ACC112 (cell line): ENCODE measurements around the gene SIGLEC5.
A peak's percentile ranks its signal among the peaks of the same experiment; 100 is the strongest.

ENCODE experiments used
- H2AFZ ChIP-seq: fragments of 200-600 bp; sonication (generic); one replicate; pipeline ENCODE4 v1.6.0; 2017; ENCODE audit warnings: antibody characterized with exemption, low read length; ENCODE audit not compliant: unreplicated experiment
- H3K27ac ChIP-seq: fragments of 200-600 bp; sonication (generic); 2 replicates; pipeline ENCODE4 v1.5.1; 2014; ENCODE audit warnings: low read depth, mild to moderate bottlenecking, antibody characterized with exemption, low read length, moderate library complexity
- H3K27me3 ChIP-seq: fragments of 200-600 bp; sonication (generic); 2 replicates; pipeline ENCODE4 v1.6.1; 2014; ENCODE audit warnings: mild to moderate bottlenecking, antibody characterized with exemption, low read length, moderate library complexity, mixed read lengths; ENCODE audit not compliant: insufficient read depth
- H3K36me3 ChIP-seq: fragments of 200-600 bp; sonication (generic); 2 replicates; pipeline ENCODE4 v1.6.1; 2016; ENCODE audit warnings: mild to moderate bottlenecking, antibody characterized with exemption, low read length, moderate library complexity, mixed read lengths; ENCODE audit not compliant: insufficient read depth
- H3K4me1 ChIP-seq: fragments of 200-600 bp; sonication (generic); one replicate; pipeline ENCODE4 v1.6.1; 2016; ENCODE audit warnings: low read length, mixed read lengths; ENCODE audit not compliant: insufficient read depth, unreplicated experiment, control insufficient read depth
- H3K4me3 ChIP-seq: fragments of 200-600 bp; sonication (generic); 2 replicates; pipeline ENCODE4 v1.5.1; 2014; ENCODE audit warnings: mild to moderate bottlenecking, low read depth, low read length
- H3K79me2 ChIP-seq: fragments of 200-600 bp; sonication (generic); one replicate; pipeline ENCODE4 v1.6.0; 2016; ENCODE audit warnings: low read length; ENCODE audit not compliant: control insufficient read depth, unreplicated experiment, insufficient read depth

The SIGLEC5 gene

DNA sequence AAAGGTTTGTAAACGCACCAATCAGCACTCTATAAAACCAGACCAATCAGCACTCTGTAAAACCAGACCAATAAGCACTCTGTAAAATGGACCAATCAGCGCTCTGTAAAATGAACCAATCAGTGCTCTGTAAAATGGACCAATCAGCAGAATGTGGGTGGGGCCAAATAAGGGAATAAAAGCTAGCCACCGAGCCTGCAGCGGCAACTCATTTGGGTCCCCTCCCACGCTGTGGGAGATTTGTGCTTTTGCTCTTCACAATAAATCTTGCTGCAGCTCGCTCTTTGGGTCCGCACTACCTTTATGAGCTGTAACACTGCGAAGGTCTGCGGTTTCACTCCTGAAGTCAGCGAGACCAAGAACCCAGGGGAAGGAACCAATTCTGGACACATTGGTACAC is 31.1 kb downstream of the SIGLEC5 start:
- Histone ChIP-seq H3K4me3 (no peak overlapping the region), H3K79me2 (no peaks in the 10 kb centered on the region), H3K36me3 (no peaks in the 10 kb centered on the region), H3K27ac (no peak overlapping the region), H3K27me3 (peaks cover 20% of the 10 kb centered on the region), H2AFZ (no peak overlapping the region), H3K4me1 (no peaks in the 10 kb centered on the region)

DNA sequence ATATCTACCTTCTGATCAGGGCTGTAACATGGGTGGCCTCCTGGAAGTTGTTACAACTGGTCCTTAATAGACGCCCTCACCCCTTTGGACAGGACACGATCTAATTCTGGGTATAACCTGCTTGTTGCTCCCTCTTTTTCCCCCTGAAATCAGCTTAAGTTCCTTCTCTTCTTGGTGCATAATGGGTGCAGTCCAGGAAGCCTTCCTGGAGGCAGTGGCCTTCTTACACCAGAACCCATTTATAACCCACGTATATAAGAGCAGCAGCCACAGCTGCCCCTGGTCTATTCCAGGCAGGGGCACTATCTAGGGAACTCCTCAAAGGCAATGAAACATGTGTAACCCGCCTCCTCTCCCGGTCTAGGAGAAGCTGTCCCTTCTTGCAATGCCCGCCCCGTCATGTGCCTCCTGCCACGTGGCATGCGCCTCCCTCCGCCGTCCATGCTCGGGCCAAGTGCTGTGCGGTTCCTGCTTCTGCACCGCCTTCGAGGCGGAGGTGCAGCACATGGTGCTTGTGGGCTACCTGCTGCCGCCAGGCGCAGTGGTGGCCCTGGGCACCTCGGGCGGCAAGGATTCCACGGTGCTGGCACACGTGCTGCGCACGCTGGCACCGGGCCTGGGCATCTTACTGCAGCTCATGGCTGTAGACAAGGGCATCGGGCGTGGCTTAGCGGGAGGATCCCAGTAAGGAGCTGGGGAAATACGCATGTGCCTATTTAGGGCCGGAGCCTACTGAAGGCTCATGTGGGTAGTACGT is 31.9 kb downstream of the SIGLEC5 start:
- no peak overlapping the region for H3K27ac ChIP-seq
- H3K36me3 ChIP-seq, result no peaks in the 10 kb centered on the region
- no peak overlapping the region for H2AFZ ChIP-seq
- no peaks in the 10 kb centered on the region for H3K79me2 ChIP-seq
- H3K4me3 ChIP-seq, result no peak overlapping the region
- H3K4me1 ChIP-seq, result peaks cover 3% of the 10 kb centered on the region
- peaks cover 20% of the 10 kb centered on the region for H3K27me3 ChIP-seq

DNA sequence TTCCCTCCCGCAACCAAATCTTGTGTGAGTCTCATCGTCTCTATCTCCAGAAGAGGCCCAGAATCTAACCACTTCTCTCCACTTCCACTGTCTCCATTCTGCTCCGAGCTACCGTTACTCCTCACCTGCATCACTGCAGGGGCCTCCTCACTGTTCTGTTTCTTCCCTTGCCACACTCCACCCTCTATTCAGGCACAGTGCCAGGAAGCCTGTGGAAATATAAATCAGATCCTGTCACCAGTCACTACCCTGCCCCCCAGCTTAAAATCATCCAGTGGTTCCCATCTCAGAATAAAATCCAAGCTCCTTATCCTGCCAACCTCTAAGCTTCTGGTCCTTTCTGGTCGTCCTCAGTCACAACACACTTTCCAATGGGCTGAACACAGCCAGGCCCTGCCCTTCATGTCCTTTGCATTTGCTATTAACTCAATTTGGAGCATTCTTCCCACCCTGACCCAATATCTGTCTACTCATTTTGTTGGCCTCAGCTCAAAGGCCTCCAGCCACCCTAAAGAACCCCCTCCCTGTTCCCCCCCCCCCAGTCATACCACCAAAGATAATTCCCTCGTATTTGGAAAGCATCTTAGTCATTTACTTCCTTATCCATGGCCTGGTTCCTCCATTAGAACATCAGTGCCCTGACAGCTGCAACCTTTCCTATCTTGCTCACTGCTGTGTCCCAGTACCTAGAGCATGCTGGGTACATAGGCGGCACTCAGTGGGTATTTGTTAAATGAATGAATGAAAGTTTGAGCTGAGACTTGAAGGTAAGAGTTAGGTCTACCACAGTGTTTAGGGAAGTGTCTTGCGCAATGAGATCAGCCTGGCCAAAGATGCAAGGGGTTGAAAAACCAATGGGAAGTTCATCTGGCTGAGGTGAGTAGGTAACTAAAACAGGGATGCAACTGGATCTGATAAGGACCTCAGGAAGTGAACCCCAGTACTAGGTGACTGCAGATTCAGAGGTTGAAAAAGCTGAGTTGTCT is 34.7 kb downstream of the SIGLEC5 start:
- H3K4me3 ChIP-seq, result peak overlapping the region; percentile 88; the same call in 1 of the 2 replicates

DNA sequence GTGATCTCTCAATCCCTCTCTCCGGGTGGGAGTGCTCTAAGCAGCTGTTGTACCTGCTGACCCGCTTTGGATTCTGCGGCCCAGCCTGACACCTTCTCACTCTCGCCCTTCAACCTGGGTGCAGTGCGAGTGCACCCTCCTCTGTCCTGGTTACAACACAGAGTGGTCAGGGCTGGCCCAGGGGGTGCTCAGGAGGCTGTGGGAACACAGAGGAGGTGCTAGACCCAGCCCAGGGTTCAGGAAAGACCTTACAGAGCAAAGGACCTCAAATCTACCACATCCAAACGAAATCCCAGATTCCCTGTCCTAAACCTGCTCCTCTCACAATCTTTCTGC is 35.5 kb downstream of the SIGLEC5 start:
- H3K27ac ChIP-seq, result no peak overlapping the region
- peak overlapping the region; percentile 98 for H2AFZ ChIP-seq

More for the DNA sequence above, 34.7 kb downstream of the SIGLEC5 start:
- Histone ChIP-seq H2AFZ (no peak overlapping the region), H3K36me3 (no peaks in the 10 kb centered on the region), H3K79me2 (no peaks in the 10 kb centered on the region), H3K27me3 (peaks cover 9% of the 10 kb centered on the region), H3K27ac (no peak overlapping the region), H3K4me1 (peaks cover 3% of the 10 kb centered on the region)

DNA sequence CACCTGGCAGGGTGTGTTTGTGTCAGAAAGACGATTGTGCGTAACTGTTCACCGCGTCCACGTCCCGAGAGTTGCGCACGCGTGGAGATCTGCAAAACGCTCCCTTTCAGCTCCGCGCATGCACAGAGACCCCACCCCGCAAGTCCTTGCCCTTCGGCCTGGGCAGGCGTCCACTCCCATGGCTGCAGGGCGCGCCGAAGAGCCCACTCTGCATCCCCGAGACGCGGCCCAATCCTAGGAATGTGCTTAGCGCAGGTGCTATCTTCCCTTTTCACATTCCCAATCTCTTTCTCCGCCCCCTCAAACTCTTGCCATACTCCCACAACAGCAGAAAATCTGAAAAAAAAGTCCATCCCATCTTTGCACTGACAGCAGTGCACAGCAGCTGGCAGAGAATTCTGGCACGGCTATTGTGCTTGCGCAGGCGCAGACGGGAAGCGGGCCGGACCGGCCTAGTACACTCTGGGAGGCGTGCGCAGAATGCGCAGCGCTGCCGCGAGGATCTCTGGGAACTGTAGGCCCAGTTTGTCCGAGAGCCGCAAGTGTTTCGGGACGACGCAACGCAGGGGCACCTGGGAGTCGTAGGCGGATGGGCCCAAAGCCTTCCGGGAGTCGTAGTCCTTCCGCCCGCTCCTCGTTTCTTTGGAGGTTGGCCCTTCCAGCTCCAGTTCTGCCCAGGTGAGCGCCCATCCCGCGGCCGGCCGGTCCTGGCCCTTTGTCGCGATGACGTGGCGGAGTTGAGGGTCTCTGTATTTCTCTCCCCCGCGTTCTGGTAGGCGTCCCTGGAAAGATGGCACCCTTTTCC is 36.0 kb downstream of the SIGLEC5 start:
- Histone ChIP-seq H3K4me3 (peak overlapping the region; percentile 88), H2AFZ (peak overlapping the region; percentile 98), H3K27ac (no peak overlapping the region), H3K27me3 (no peaks in the 10 kb centered on the region), H3K36me3 (no peaks in the 10 kb centered on the region), H3K4me1 (peaks cover 3% of the 10 kb centered on the region), H3K79me2 (no peaks in the 10 kb centered on the region)

More for the DNA sequence above, 35.5 kb downstream of the SIGLEC5 start:
- Histone ChIP-seq H3K36me3 (no peaks in the 10 kb centered on the region), H3K4me1 (peaks cover 3% of the 10 kb centered on the region), H3K27me3 (peaks cover 1% of the 10 kb centered on the region), H3K4me3 (peak overlapping the region; percentile 88), H3K79me2 (no peaks in the 10 kb centered on the region)

DNA sequence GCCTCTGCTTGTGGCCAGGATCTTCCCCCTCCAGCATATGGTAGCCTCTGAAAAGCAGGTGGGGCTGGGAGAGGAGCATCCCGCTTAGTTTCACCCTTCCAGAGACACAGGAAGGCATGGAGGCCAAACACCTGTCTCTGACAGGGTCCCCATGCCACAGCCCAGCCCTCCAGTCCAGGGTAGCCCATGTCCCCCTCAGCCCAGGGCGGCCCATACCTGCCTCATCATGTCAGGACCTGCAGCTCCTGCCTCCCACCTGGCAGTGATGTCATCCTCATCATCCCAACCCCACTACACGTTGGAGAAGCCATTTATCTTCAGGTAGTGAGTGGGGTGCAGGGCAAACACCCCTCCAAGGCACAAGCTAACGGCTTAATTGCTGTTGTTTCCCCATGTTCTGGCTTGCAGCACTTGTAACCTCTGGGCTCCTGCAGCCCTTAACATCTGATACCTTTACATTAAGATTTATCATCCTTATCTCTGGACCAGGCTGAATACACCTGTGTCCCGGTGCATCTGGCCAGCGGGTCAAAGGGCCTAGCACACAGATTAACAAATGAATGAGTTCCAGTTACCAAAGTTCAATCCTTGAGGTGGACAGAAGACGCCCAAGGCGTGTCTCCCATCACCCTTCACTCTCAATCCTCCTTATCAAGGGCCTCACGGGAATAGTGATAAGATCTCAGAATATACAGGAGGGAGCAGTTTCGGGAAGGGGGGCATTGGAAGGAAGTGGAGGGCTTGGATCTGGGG is 36.9 kb downstream of the SIGLEC5 start:
- Histone ChIP-seq H3K36me3 (peaks cover 3% of the 10 kb centered on the region; the same call in 1 of the 2 replicates), H3K27ac (no peak overlapping the region), H3K79me2 (no peaks in the 10 kb centered on the region), H2AFZ (peak overlapping the region; percentile 60), H3K4me3 (peak overlapping the region; percentile 88), H3K27me3 (no peaks in the 10 kb centered on the region), H3K4me1 (peaks cover 3% of the 10 kb centered on the region)

DNA sequence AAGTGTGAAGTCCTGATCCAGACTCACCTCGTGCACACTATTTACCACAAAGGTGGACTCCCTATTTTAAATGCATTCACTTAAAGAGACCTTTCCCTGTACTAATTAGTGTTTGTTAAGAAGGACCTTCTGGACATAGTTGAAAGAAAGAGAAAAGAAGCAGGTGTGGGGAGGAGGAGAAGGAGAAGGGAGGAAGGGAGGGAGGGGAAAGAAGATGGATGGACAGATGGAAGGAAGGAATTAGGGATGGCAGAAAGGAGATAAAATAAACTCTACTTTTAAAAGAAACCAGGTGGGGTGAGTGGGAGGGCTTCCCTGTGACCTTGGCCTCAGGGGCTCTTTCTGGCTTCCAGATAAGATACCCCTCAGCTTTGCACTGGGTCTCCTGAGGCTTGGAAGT is 37.7 kb downstream of the SIGLEC5 start:
- Histone ChIP-seq H3K79me2 (no peaks in the 10 kb centered on the region), H3K27me3 (no peaks in the 10 kb centered on the region), H3K36me3 (peaks cover 11% of the 10 kb centered on the region; the same call in 1 of the 2 replicates), H3K4me1 (peaks cover 3% of the 10 kb centered on the region), H3K27ac (no peak overlapping the region), H3K4me3 (no peak overlapping the region), H2AFZ (no peak overlapping the region)

DNA sequence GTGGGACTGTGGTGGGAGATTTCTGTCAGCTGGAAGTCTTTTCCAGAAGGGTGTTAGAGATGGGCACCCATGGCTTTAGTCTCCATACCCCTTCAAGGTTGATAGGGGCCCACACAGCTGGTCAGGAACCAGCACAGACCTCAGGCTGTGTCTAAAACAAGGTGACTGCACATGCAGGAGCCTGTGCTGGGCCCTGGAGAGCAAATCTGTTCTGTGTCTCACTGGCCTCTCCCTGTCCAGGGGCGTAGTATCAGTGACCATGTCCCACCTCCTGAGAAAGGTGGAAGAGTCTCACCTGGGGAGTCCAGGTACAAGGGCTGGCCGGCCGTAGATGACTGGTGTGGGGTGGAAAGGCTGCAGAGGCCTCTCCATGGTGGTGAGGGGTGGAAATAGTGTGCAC is 39.8 kb downstream of the SIGLEC5 start:
- H3K79me2 ChIP-seq, result no peaks in the 10 kb centered on the region
- no peaks in the 10 kb centered on the region for H3K27me3 ChIP-seq
- H3K36me3 ChIP-seq, result peaks cover 30% of the 10 kb centered on the region
- no peak overlapping the region for H3K4me3 ChIP-seq
- no peak overlapping the region for H2AFZ ChIP-seq
- peaks cover 3% of the 10 kb centered on the region for H3K4me1 ChIP-seq
- no peak overlapping the region for H3K27ac ChIP-seq

DNA sequence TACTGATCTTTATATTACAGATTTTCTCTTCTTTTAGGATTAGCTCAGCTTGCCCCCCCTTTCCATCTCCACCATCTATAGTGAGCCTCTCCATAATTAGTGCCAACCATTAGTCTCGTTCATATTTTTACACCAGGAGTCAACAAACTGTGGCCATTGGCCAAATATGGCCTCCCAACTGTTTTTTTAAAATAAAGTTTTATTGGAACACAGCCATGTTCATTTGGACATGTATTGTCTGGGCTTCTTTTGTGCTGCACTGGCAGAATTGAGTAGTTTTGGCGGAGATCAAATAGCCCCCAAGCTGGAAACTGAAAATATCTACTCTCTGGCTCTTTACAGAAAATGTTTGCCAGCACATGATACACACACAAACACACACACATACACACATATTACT is 40.7 kb downstream of the SIGLEC5 start:
- peaks cover 3% of the 10 kb centered on the region for H3K4me1 ChIP-seq
- no peak overlapping the region for H3K4me3 ChIP-seq
- H3K27ac ChIP-seq, result no peak overlapping the region
- no peak overlapping the region for H2AFZ ChIP-seq
- peaks cover 38% of the 10 kb centered on the region for H3K36me3 ChIP-seq
- no peaks in the 10 kb centered on the region for H3K79me2 ChIP-seq
- H3K27me3 ChIP-seq, result no peaks in the 10 kb centered on the region
